Stimulated activated naive B cell treated with anti-CD40 and anti-IgM and Interleukin-4, amounts not matched to agents 10 μg/mL and 1 μg/mL and 100 μg/mL, for 72 hours (primary cell): ENCODE data around the gene NLRP6.
A peak's percentile ranks its signal among the peaks of the same experiment; 100 is the strongest.
"Not testable (repeated sequence)": the region's sequence is repeated elsewhere in the genome, so short reads cannot be mapped to it uniquely, and the experiment has no call there.

Experiments used
- ATAC-seq, 2 donors: fragments of 150-1000 bp; cut with Tn5 transposase; replicated peaks; 2 replicates each; pipeline ENCODE4 v1.10.0; 2021; ENCODE audit warnings: moderate library complexity in 1 of 2
- DNase-seq: peaks from one replicate; pipeline ENCODE4 v3.0.0; 2021
- H3K27ac Mint-ChIP-seq: one replicate; pipeline ENCODE4 v1.8.0; 2022; ENCODE audit warnings: mild to moderate bottlenecking, mixed read lengths
- H3K27me3 Mint-ChIP-seq, 2 donors: one replicate each; pipeline ENCODE4 v1.8.0; 2022; ENCODE audit warnings: mixed read lengths in 2 of 2
- H3K36me3 Mint-ChIP-seq, 2 donors: one replicate each; pipeline ENCODE4 v1.8.0; 2022; ENCODE audit warnings: mixed read lengths in 2 of 2, mild to moderate bottlenecking in 1 of 2
- H3K4me1 Mint-ChIP-seq, 2 donors: one replicate each; pipeline ENCODE4 v1.8.0; 2022; ENCODE audit warnings: mixed read lengths in 2 of 2, mild to moderate bottlenecking in 1 of 2
- H3K4me3 Mint-ChIP-seq, 2 donors: one replicate each; pipeline ENCODE4 v1.8.0; 2022; ENCODE audit warnings: mild to moderate bottlenecking in 2 of 2, mixed read lengths in 2 of 2, moderate library complexity in 1 of 2
- H3K9me3 Mint-ChIP-seq, 2 donors: one replicate each; pipeline ENCODE4 v1.8.0; 2022; ENCODE audit warnings: mixed read lengths in 2 of 2, mild to moderate bottlenecking in 1 of 2

The NLRP6 gene

DNA sequence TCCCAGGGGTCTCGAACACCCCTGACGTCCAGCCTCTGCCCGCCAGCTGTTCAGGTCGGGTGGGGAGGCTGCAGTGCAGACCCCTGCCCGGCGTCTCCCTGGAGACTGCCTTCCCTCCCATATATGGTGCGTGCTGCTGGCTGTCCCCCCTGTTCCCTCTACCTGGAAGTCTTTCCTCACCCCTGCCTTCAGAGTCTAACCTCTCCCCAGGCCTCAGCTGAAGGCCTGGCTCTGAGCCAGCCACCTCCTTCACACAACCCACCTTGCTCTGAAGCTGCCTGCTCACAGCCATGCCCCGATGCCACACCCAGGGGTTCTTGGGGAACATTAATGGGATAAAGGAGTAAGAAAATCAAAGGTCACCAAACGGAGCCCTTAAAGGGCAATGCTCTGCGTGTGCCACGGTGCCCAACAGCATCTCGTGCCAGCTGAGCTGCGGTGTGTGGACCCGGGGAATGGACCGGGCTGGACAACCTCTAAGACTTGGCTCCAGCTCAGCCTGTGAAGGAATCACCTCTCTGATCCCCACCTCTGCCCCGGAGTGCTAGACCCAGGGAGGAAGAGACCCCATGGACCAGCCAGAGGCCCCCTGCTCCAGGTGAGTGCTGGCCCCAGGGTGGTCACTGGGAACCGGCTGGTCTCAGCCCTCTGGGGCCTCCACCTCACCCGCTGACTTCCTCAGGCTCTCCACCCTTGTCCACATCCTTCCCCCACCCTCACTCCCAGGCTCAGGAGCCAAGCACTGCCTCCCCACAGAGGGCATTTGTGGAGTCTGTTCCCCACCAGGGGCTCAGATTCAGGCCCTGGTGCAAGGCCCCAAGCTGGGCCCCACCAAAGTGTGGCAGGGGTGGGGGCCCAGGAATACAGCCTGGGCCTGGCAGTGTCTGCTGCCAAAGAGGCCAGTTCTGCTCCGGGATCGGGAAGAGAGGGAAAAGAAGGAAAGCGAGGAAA, at the start of gene NLRP6:
TSS of gene NLRP6 (plus strand) at position 407 of the 951 bp plus-strand sequence. CDS start at position 570, 163 bp downstream.
- peak within 1 kb of the TSS; percentile 67 to 76 for H3K4me3 Mint-ChIP-seq
- no peak for ATAC-seq
- DNase-seq: no peak
- H3K36me3 Mint-ChIP-seq: peaks cover 0 to 10% of the 10 kb centered on the region in 2 donors
- peaks cover 23 to 47% of the 10 kb centered on the region in 2 donors for H3K4me1 Mint-ChIP-seq
- peak within 1 kb of the TSS; percentile 87 for H3K27ac Mint-ChIP-seq
- peaks cover 0 to 6% of the 10 kb centered on the region in 2 donors for H3K9me3 Mint-ChIP-seq
- peaks cover 28 to 38% of the 10 kb centered on the region in 2 donors for H3K27me3 Mint-ChIP-seq

- Mint-ChIP-seq H3K27me3 (no peaks in the 10 kb centered on the region), H3K4me1 (peaks cover 15 to 26% of the 10 kb centered on the region in 2 donors), H3K9me3 (no peaks in the 10 kb centered on the region), H3K27ac (no peak overlapping the region), H3K36me3 (peaks cover 10 to 16% of the 10 kb centered on the region in 2 donors), H3K4me3 (no peak overlapping the region)
- ATAC-seq: no peak
- no peak for DNase-seq
Observed at GRCh38 chr11:230431-230830, 47.8 kb upstream of the NLRP6 start.

GRCh38 chr11:232783-233565, 45.2 kb upstream of the NLRP6 start:
- ATAC-seq: no peak
- H3K27ac Mint-ChIP-seq: no peak overlapping the region
- H3K4me3 Mint-ChIP-seq: no peak overlapping the region
- H3K36me3 Mint-ChIP-seq: peaks cover 12 to 16% of the 10 kb centered on the region in 2 donors
- H3K27me3 Mint-ChIP-seq: no peaks in the 10 kb centered on the region
- H3K4me1 Mint-ChIP-seq: peaks cover 7 to 24% of the 10 kb centered on the region in 2 donors
- H3K9me3 Mint-ChIP-seq: no peaks in the 10 kb centered on the region
- DNase-seq: no peak

DNA sequence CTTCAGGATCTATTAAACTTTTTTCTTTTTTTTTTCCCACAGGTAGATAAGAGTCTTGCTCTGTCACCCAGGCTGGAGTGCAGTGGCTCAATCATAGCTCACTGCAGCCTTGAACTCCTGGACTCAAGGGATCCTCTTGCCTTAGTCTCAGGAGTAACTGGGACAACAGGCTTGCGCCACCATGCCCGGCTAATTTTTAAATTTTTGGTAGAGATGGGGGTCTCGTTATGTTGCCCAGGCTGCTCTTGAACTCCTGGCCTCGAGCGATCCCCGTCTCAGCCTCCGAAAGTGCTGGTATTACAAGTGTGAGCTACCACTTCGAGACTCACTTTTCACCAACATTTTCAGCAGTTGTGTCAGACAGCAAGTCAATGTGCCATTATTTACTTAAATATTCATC, 43.0 kb upstream of the NLRP6 start:
- no peak for ATAC-seq
- H3K27ac Mint-ChIP-seq: peak overlapping the region; percentile 95

DNA sequence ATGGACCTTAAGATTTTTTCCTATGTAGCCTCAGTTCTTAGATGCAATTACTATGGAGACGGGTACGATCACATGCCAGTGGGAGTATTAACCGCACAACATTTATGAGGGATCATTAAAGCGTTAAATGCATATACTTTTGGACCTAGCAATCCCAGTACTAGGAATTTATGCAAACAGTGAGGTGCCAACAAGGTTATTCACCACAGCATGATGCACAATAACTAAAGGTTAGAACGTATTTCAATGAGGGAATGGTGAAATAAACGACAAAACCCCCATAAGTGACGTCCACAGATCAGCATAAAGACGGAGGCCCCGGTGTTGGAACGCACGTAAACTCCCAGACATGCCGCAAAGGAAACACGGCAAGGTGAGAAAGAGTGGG, 42.6 kb upstream of the NLRP6 start:
- H3K27ac Mint-ChIP-seq: peak overlapping the region; percentile 95
- no peaks in the 10 kb centered on the region for H3K27me3 Mint-ChIP-seq
- peak overlapping the region; percentile 94 to 96 for H3K4me3 Mint-ChIP-seq
- H3K9me3 Mint-ChIP-seq: no peaks in the 10 kb centered on the region
- peak; percentile 35 to 37 for ATAC-seq
- H3K36me3 Mint-ChIP-seq: peaks cover 11 to 17% of the 10 kb centered on the region in 2 donors
- no peak for DNase-seq
- H3K4me1 Mint-ChIP-seq: peaks cover 13 to 31% of the 10 kb centered on the region in 2 donors

More for the DNA sequence above, 43.0 kb upstream of the NLRP6 start:
- no peaks in the 10 kb centered on the region for H3K9me3 Mint-ChIP-seq
- peaks cover 14 to 15% of the 10 kb centered on the region in 2 donors for H3K36me3 Mint-ChIP-seq
- DNase-seq: no peak
- H3K4me3 Mint-ChIP-seq: peak overlapping the region; percentile 94 to 96
- H3K4me1 Mint-ChIP-seq: peaks cover 13 to 31% of the 10 kb centered on the region in 2 donors
- H3K27me3 Mint-ChIP-seq: no peaks in the 10 kb centered on the region

GRCh38 chr11:235997-236773, 42.0 kb upstream of the NLRP6 start, which contains the start of gene SIRT3:
SIRT3 (minus strand) TSS chr11:236342; CDS start chr11:236328, 14 bp downstream.
- H3K9me3 Mint-ChIP-seq: no peaks in the 10 kb centered on the region
- H3K27ac Mint-ChIP-seq: peak within 1 kb of the TSS; percentile 98
- ATAC-seq: peak; percentile 85 to 89
- H3K4me3 Mint-ChIP-seq: peak within 1 kb of the TSS; percentile 94 to 96
- peaks cover 13 to 31% of the 10 kb centered on the region in 2 donors for H3K4me1 Mint-ChIP-seq
- peak; percentile 79 for DNase-seq
- peaks cover 12 to 19% of the 10 kb centered on the region in 2 donors for H3K36me3 Mint-ChIP-seq
- H3K27me3 Mint-ChIP-seq: no peaks in the 10 kb centered on the region

GRCh38 chr11:236774-237767, 41.1 kb upstream of the NLRP6 start, which contains the start of gene PSMD13:
PSMD13 (plus strand) TSS chr11:236976; CDS start chr11:237050, 74 bp downstream.
- Mint-ChIP-seq H3K27ac (peak within 1 kb of the TSS; percentile 98), H3K9me3 (no peaks in the 10 kb centered on the region), H3K4me1 (peaks cover 16 to 38% of the 10 kb centered on the region in 2 donors), H3K27me3 (no peaks in the 10 kb centered on the region), H3K4me3 (peak within 1 kb of the TSS; percentile 94 to 96), H3K36me3 (peaks cover 21 to 28% of the 10 kb centered on the region in 2 donors)
- DNase-seq (peak; percentile 89), ATAC-seq (peak; percentile 89 to 92)

GRCh38 chr11:238346-238745, 39.9 kb upstream of the NLRP6 start:
- H3K4me1 Mint-ChIP-seq: peaks cover 19 to 40% of the 10 kb centered on the region in 2 donors
- H3K9me3 Mint-ChIP-seq, H3K27ac Mint-ChIP-seq, ATAC-seq, DNase-seq, H3K27me3 Mint-ChIP-seq: not testable (repeated sequence)
- peaks cover 29 to 30% of the 10 kb centered on the region in 2 donors for H3K36me3 Mint-ChIP-seq
- peak overlapping the region in 1 of 2 donors; percentile 94 for H3K4me3 Mint-ChIP-seq

DNA sequence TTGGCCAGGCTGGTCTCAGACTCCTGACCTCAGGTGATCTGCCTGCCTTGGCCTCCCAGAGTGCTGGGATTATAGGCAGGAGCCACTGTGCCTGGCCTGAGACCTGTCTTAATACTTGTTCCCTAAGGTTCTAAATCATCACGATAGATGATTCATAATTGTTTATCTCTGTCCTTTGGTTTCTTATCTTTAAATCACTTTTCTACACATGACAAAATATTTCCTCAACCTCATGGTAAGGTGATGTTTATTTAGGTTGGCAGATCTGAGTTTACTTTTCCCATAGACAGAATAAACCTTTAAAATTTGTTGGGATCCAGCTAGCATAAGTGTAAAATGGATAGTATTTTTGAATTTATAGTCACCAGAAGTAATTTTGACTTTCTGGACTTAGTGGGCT, 37.9 kb upstream of the NLRP6 start:
- no peak for DNase-seq
- Mint-ChIP-seq H3K4me1 (peaks cover 14 to 35% of the 10 kb centered on the region in 2 donors), H3K36me3 (peaks cover 34 to 35% of the 10 kb centered on the region in 2 donors), H3K9me3 (no peaks in the 10 kb centered on the region), H3K4me3 (no peak overlapping the region), H3K27me3 (no peaks in the 10 kb centered on the region), H3K27ac (no peak overlapping the region)
- no peak for ATAC-seq

- no peaks in the 10 kb centered on the region for H3K9me3 Mint-ChIP-seq
- H3K4me3 Mint-ChIP-seq: no peak overlapping the region
- H3K27me3 Mint-ChIP-seq: no peaks in the 10 kb centered on the region
- H3K4me1 Mint-ChIP-seq: peaks cover 12 to 31% of the 10 kb centered on the region in 2 donors
- no peak overlapping the region for H3K27ac Mint-ChIP-seq
- H3K36me3 Mint-ChIP-seq: peaks cover 37 to 47% of the 10 kb centered on the region in 2 donors
- ATAC-seq (no peak), DNase-seq (no peak)
Observed at GRCh38 chr11:241634-242033, 36.6 kb upstream of the NLRP6 start.

- ATAC-seq: no peak
- Mint-ChIP-seq H3K27me3 (no peaks in the 10 kb centered on the region), H3K27ac (no peak overlapping the region), H3K36me3 (peaks cover 37 to 63% of the 10 kb centered on the region in 2 donors), H3K4me1 (peaks cover 9 to 19% of the 10 kb centered on the region in 2 donors), H3K4me3 (no peak overlapping the region), H3K9me3 (no peaks in the 10 kb centered on the region)
- DNase-seq: no peak
Observed at GRCh38 chr11:244376-244775, 33.8 kb upstream of the NLRP6 start.

GRCh38 chr11:249062-249461, 29.1 kb upstream of the NLRP6 start:
- no peak overlapping the region for H3K27ac Mint-ChIP-seq

More at GRCh38 chr11:249062-249461, 29.1 kb upstream of the NLRP6 start:
- H3K4me1 Mint-ChIP-seq: peaks cover 5% of the 10 kb centered on the region in 2 donors
- ATAC-seq: no peak
- DNase-seq: no peak
- H3K9me3 Mint-ChIP-seq: no peaks in the 10 kb centered on the region
- no peak overlapping the region for H3K4me3 Mint-ChIP-seq
- no peaks in the 10 kb centered on the region for H3K27me3 Mint-ChIP-seq
- peaks cover 33 to 73% of the 10 kb centered on the region in 2 donors for H3K36me3 Mint-ChIP-seq
